Measurements from ENCODE around the gene AMZ1.
"Not testable (repeated sequence)": the region's sequence is repeated elsewhere in the genome, so short reads cannot be mapped to it uniquely, and the experiment has no call there.

Gene AMZ1

DNA sequence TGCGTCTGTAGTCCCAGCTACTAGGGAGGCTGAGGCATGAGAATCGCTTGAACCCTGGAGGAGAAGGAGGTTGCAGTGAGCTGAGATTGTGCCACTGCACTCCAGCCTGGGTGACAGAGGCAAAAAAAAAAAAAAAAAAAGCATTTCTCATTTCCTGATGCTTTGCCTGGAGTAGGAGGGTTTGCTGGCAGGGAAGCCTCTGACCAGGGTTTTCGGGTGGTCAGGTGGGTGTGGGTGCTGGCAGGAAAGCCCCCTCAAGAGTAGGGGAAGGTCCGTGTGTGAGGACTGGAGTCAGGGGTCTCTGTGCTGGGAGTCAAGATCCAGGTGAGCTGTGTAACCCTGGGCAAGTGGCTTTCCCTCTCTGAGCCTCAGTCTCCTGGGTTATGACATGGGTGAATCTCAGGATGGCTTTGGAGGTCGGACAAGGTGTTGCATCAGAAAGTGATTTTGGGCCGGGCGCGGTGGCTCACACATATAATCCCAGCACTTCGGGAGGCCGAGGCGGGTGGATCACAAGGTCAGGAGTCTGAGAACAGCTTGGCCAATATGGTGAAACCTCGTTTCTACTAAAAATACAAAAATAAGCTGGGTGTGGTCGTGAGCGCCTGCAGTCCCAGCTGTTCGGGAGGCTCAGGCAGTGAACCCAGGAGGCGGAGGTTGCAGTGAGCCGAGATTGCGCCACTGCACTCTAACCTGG, 3.2 kb downstream of the AMZ1 start:
- H3K36me3 ChIP-seq (ENCODE audit: control insufficient read depth, insufficient read depth, low read length), result no peaks in the 10 kb centered on the region
- DNase-seq, result no peak
- no peak overlapping the region for H3K4me3 ChIP-seq (ENCODE audit: insufficient read depth, low read depth, low read length, poor library complexity, severe bottlenecking)
- no peak overlapping the region for H3K27ac ChIP-seq (ENCODE audit: insufficient read depth, low read length, poor library complexity, severe bottlenecking)
- H3K4me1 ChIP-seq (ENCODE audit: control insufficient read depth, insufficient read depth, low read length, poor library complexity, severe bottlenecking), result peaks cover 13% of the 10 kb centered on the region
- H3K27me3 ChIP-seq (replicated peaks; ENCODE audit: control insufficient read depth, insufficient read depth, low read length, poor library complexity, severe bottlenecking), result peaks cover 15% of the 10 kb centered on the region
- no peaks in the 10 kb centered on the region for H3K9me3 ChIP-seq (ENCODE audit: control insufficient read depth, low read length)

DNA sequence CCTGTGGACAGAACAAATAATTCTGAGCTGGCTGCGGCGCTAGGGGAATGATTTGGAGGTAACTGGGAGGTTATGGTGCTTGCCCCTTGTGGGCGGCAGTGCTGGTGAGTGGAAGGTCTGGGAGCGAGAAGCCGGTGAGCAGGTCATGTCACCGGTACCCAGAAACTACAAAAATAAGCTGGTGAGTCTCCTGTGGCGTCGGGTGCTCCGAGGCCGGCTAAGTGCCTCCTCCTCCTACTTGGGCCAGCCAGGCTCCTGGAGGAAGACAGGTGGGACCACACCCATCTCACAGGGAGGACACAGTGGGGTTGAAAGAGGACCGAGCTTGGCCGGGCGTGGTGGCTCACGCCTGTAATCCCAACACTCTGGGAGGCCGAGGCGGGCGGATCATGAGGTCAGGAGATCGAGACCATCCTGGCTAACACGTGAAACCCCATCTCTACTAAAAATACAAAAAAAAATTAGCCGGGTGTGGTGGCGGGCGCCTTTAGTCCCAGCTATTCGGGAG, 4.0 kb downstream of the AMZ1 start:
- DNase-seq; H3K36me3 ChIP-seq (ENCODE audit: control insufficient read depth, insufficient read depth, low read length); H3K4me3 ChIP-seq (ENCODE audit: insufficient read depth, low read depth, low read length, poor library complexity, severe bottlenecking); H3K27ac ChIP-seq (ENCODE audit: insufficient read depth, low read length, poor library complexity, severe bottlenecking); H3K9me3 ChIP-seq (ENCODE audit: control insufficient read depth, low read length): not testable (repeated sequence)
- H3K27me3 ChIP-seq (replicated peaks; ENCODE audit: control insufficient read depth, insufficient read depth, low read length, poor library complexity, severe bottlenecking), result peaks cover 15% of the 10 kb centered on the region
- H3K4me1 ChIP-seq (ENCODE audit: control insufficient read depth, insufficient read depth, low read length, poor library complexity, severe bottlenecking), result peaks cover 13% of the 10 kb centered on the region

DNA sequence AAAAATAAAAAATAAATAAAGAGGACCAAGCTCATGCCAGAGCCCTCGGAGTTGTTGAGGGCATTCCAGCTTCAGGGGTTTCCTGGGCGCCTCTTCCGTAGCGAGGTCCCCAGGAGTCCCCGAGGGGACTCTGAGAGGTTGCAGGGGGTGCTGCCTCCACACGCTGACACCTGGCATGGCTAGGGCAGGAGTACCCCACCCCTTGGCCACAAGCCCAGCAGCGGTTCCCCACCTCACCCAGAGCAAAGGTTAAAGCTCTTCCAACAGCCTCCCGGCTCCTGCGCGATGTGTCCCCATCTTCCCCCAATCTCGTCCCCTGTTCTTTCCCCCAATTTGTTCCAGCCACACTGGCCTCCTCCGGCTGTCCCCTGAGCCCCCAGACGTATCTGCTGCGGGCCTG, 4.5 kb downstream of the AMZ1 start:
- Histone ChIP-seq H3K4me1 (ENCODE audit: control insufficient read depth, insufficient read depth, low read length, poor library complexity, severe bottlenecking) (peaks cover 12% of the 10 kb centered on the region), H3K27ac (ENCODE audit: insufficient read depth, low read length, poor library complexity, severe bottlenecking) (no peak overlapping the region), H3K4me3 (ENCODE audit: insufficient read depth, low read depth, low read length, poor library complexity, severe bottlenecking) (no peak overlapping the region), H3K9me3 (ENCODE audit: control insufficient read depth, low read length) (no peaks in the 10 kb centered on the region), H3K36me3 (ENCODE audit: control insufficient read depth, insufficient read depth, low read length) (no peaks in the 10 kb centered on the region), H3K27me3 (replicated peaks; ENCODE audit: control insufficient read depth, insufficient read depth, low read length, poor library complexity, severe bottlenecking) (peaks cover 10% of the 10 kb centered on the region)
- DNase-seq, result no peak

DNA sequence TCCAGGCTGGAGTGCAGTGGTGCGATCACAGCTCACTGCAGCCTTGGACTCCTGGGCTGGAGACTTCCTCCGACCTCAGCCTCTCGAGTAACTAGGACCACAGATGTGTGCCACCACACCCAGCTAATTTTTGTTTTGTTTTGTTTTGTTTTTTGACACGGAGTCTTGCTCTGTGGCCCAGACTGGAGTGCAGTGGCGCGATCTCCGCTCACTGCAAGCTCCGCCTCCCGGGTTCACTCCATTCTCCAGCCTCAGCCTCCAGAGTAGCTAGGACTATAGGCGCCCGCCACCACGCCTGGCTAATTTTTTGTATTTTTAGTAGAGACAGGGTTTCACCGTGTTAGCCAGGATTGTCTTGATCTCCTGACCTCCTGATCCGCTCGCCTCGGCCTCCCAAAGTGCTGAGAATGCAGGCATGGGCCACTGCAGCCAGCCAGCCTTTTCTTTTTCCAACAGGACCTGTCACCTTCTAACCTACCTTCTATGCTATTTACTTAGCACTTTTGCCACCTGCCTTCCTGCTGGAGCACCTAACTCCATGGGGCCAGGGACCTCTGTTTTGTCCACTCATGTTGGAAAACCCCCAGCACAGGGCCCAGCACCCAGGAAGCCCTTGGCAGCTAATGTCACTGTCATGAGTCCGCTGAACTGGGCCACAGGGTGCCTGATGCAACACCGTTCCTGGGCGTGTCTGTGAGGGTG, 5.6 kb downstream of the AMZ1 start:
- not testable (repeated sequence) for H3K9me3 ChIP-seq (ENCODE audit: control insufficient read depth, low read length); H3K27me3 ChIP-seq (replicated peaks; ENCODE audit: control insufficient read depth, insufficient read depth, low read length, poor library complexity, severe bottlenecking); H3K4me3 ChIP-seq (ENCODE audit: insufficient read depth, low read depth, low read length, poor library complexity, severe bottlenecking); DNase-seq; H3K4me1 ChIP-seq (ENCODE audit: control insufficient read depth, insufficient read depth, low read length, poor library complexity, severe bottlenecking); H3K27ac ChIP-seq (ENCODE audit: insufficient read depth, low read length, poor library complexity, severe bottlenecking); H3K36me3 ChIP-seq (ENCODE audit: control insufficient read depth, insufficient read depth, low read length)

DNA sequence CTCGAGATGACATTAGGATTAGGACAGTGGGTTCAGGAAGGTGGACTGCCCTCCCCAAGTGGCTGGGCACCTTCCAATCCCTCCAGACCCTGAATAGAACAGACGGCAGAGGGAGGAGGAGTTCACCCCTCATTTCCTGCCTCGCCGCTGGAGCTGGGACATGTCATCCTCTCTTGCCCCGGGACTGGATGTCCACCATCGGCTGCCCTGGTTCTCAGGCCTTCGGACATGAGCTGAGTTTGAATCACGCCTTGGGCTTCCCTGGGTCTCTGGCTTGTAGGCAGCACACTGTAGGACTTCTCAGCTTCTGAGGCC, 6.1 kb downstream of the AMZ1 start:
- not testable (repeated sequence) for H3K27ac ChIP-seq (ENCODE audit: insufficient read depth, low read length, poor library complexity, severe bottlenecking); H3K4me3 ChIP-seq (ENCODE audit: insufficient read depth, low read depth, low read length, poor library complexity, severe bottlenecking); H3K27me3 ChIP-seq (replicated peaks; ENCODE audit: control insufficient read depth, insufficient read depth, low read length, poor library complexity, severe bottlenecking); H3K9me3 ChIP-seq (ENCODE audit: control insufficient read depth, low read length); H3K36me3 ChIP-seq (ENCODE audit: control insufficient read depth, insufficient read depth, low read length); DNase-seq; H3K4me1 ChIP-seq (ENCODE audit: control insufficient read depth, insufficient read depth, low read length, poor library complexity, severe bottlenecking)

DNA sequence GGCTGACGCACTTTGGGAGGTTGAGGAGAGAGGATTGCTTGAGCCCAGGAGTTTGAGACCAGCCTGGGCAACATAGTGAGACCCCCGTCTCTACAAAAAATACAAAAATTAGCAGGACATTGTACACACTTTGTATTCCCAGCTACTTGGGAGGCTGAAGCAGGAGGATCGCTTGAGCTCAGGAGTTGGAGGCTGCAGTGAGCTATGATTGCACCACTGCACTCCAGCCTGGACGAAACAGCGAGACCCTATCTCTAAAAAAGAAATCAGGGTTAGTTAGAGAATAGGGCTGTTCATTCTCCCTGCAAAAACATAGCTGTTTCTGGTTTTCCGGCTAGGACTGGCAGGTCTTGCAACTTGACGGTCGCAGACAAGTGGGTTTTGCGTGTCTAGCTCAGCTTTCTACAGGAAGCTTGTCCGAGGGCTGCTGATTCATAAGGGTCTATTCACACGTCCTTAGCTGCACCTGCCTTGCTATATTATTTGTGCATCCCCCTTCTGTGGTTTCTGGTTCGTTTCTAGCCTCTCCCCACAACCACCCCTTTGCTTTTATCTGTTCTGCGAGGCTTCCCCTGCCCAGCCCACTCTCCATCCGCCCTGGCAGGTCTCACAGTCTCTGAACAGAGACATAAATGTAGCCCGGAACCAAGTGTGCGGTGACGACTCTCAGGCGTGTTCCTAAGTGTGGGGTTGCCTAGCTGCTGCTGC, 10.7 kb downstream of the AMZ1 start:
- no peaks in the 10 kb centered on the region for H3K9me3 ChIP-seq (ENCODE audit: control insufficient read depth, low read length)
- H3K27me3 ChIP-seq (replicated peaks; ENCODE audit: control insufficient read depth, insufficient read depth, low read length, poor library complexity, severe bottlenecking), result no peaks in the 10 kb centered on the region
- peak overlapping the region; percentile 9 for H3K27ac ChIP-seq (ENCODE audit: insufficient read depth, low read length, poor library complexity, severe bottlenecking)
- peaks cover 15% of the 10 kb centered on the region for H3K4me1 ChIP-seq (ENCODE audit: control insufficient read depth, insufficient read depth, low read length, poor library complexity, severe bottlenecking)
- DNase-seq, result peak; percentile 13 to 45 (median 27)
- H3K4me3 ChIP-seq (ENCODE audit: insufficient read depth, low read depth, low read length, poor library complexity, severe bottlenecking), result peak overlapping the region; percentile 32
- H3K36me3 ChIP-seq (ENCODE audit: control insufficient read depth, insufficient read depth, low read length), result no peaks in the 10 kb centered on the region

DNA sequence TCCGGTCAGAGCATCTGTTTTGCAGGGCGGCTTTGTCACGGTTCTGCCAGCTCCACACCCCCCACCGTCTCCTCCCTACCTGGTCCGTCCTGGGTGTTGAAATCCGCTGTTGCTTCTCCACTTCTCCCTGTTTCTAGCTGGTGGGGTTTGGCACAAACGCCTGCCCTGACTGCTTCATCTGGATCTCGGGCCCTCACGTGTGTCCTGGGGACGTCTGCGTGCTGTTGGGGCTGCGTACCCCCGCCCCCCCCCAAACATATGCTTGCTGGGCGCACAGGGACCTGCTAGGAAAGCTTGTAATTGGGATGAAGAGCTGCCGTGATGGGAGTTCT, 11.3 kb downstream of the AMZ1 start:
- H3K9me3 ChIP-seq (ENCODE audit: control insufficient read depth, low read length), result no peaks in the 10 kb centered on the region
- no peaks in the 10 kb centered on the region for H3K36me3 ChIP-seq (ENCODE audit: control insufficient read depth, insufficient read depth, low read length)
- peaks cover 15% of the 10 kb centered on the region for H3K4me1 ChIP-seq (ENCODE audit: control insufficient read depth, insufficient read depth, low read length, poor library complexity, severe bottlenecking)
- H3K4me3 ChIP-seq (ENCODE audit: insufficient read depth, low read depth, low read length, poor library complexity, severe bottlenecking), result peak overlapping the region; percentile 32
- H3K27me3 ChIP-seq (replicated peaks; ENCODE audit: control insufficient read depth, insufficient read depth, low read length, poor library complexity, severe bottlenecking), result no peaks in the 10 kb centered on the region
- no peak for DNase-seq
- peak overlapping the region; percentile 9 for H3K27ac ChIP-seq (ENCODE audit: insufficient read depth, low read length, poor library complexity, severe bottlenecking)

DNA sequence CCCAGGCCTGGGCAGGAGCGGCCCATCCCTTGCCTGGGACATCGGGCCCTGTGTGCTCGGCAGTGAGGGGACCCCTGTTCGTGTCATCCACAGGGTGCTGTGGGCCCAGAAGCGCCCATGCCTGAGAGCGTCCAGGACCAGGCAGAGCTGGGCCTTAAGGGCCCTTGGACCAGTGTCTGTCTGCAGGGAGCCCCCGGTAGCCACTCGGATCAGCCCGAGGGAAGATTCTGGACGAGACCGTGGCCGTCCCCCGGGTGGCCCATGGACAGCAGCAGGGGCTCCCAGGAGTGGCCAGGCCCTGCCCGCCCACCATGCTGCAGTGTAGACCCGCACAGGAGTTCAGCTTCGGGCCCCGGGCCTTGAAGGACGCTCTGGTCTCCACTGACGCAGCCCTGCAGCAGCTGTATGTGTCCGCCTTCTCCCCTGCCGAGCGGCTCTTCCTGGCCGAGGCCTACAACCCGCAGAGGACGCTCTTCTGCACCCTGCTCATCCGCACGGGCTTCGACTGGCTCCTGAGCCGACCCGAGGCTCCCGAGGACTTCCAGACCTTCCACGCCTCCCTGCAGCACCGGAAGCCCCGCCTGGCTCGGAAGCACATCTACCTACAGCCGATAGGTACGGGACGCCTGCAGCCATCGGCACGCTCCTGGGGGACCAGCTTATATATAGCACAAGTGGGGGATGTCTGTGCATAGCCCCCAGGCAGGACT, 12.3 kb downstream of the AMZ1 start:
- Histone ChIP-seq H3K27me3 (replicated peaks; ENCODE audit: control insufficient read depth, insufficient read depth, low read length, poor library complexity, severe bottlenecking) (no peaks in the 10 kb centered on the region), H3K4me3 (ENCODE audit: insufficient read depth, low read depth, low read length, poor library complexity, severe bottlenecking) (no peak overlapping the region), H3K4me1 (ENCODE audit: control insufficient read depth, insufficient read depth, low read length, poor library complexity, severe bottlenecking) (peaks cover 15% of the 10 kb centered on the region)

DNA sequence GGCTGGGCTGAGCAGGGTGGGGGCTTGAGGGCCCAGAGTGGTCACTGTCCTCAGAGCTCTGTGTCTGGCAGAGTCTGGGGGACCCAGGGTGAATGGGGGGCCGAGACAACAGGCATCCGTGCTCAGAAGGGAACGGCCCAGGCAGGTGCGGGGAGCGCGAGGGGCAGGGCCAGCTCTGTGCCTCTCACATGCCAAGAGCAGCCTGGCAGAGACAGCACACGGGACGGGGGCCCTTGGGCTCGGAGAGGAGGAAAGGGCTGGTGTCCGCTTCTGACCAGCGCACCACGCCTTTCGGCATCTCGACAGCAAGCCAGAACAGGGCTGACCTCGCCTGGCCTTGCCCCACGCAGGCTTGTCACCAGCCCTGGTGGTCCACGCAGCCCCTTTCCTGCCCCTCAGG, 13.4 kb downstream of the AMZ1 start:
- Histone ChIP-seq H3K4me3 (ENCODE audit: insufficient read depth, low read depth, low read length, poor library complexity, severe bottlenecking) (no peak overlapping the region), H3K9me3 (ENCODE audit: control insufficient read depth, low read length) (no peaks in the 10 kb centered on the region), H3K27me3 (replicated peaks; ENCODE audit: control insufficient read depth, insufficient read depth, low read length, poor library complexity, severe bottlenecking) (no peaks in the 10 kb centered on the region), H3K36me3 (ENCODE audit: control insufficient read depth, insufficient read depth, low read length) (no peaks in the 10 kb centered on the region), H3K4me1 (ENCODE audit: control insufficient read depth, insufficient read depth, low read length, poor library complexity, severe bottlenecking) (peaks cover 15% of the 10 kb centered on the region), H3K27ac (ENCODE audit: insufficient read depth, low read length, poor library complexity, severe bottlenecking) (no peak overlapping the region)
- DNase-seq, result no peak

More for the DNA sequence above, 12.3 kb downstream of the AMZ1 start:
- no peak overlapping the region for H3K27ac ChIP-seq (ENCODE audit: insufficient read depth, low read length, poor library complexity, severe bottlenecking)
- H3K36me3 ChIP-seq (ENCODE audit: control insufficient read depth, insufficient read depth, low read length), result no peaks in the 10 kb centered on the region
- no peak for DNase-seq
- no peaks in the 10 kb centered on the region for H3K9me3 ChIP-seq (ENCODE audit: control insufficient read depth, low read length)
